Hepatocyte (in vitro differentiated cells): Measurements from ENCODE around the gene FRMD3. TPM values are rescaled to one million over a fixed set of nuclear protein-coding genes. Genes with fewer than 3 reads are reported as not detected.

Experiments used
- DNase-seq: peaks from one replicate; pipeline ENCODE4 v3.0.0-alpha.2; 2016; ENCODE audit warnings: low spot score
- H2AFZ ChIP-seq: fragments of 200-600 bp; sonication (generic); 2 replicates; pipeline ENCODE4 v1.6.0; 2016; ENCODE audit warnings: antibody characterized with exemption, mild to moderate bottlenecking
- H3K27ac ChIP-seq: fragments of 200-600 bp; sonication (generic); 2 replicates; pipeline ENCODE4 v1.5.1; 2016; ENCODE audit warnings: mild to moderate bottlenecking
- H3K27me3 ChIP-seq: fragments of 200-600 bp; sonication (generic); 2 replicates; pipeline ENCODE4 v1.6.1; 2016
- H3K36me3 ChIP-seq: fragments of 200-600 bp; sonication (generic); replicated peaks from 2 replicates; pipeline ENCODE4 v1.5.1; 2016; ENCODE audit warnings: low read depth; ENCODE audit not compliant: insufficient read depth
- H3K4me1 ChIP-seq: fragments of 200-600 bp; sonication (generic); 2 replicates; pipeline ENCODE4 v1.5.1; 2016; ENCODE audit warnings: mild to moderate bottlenecking, moderate library complexity; ENCODE audit not compliant: insufficient read depth
- H3K4me2 ChIP-seq: fragments of 200-600 bp; sonication (generic); 2 replicates; pipeline ENCODE4 v1.6.0; 2016
- H3K4me3 ChIP-seq: fragments of 200-600 bp; sonication (generic); 2 replicates; pipeline ENCODE4 v1.5.1; 2016; ENCODE audit warnings: mild to moderate bottlenecking
- H3K79me2 ChIP-seq: fragments of 200-600 bp; sonication (generic); 2 replicates; pipeline ENCODE4 v1.6.0; 2017; ENCODE audit warnings: mild to moderate bottlenecking
- H3K9me2 ChIP-seq: fragments of 200-600 bp; sonication (generic); replicated peaks from 2 replicates; pipeline ENCODE4 v1.6.0; 2017; ENCODE audit warnings: mild to moderate bottlenecking; ENCODE audit not compliant: insufficient read depth
- H3K9me3 ChIP-seq: fragments of 200-600 bp; sonication (generic); 2 replicates; pipeline ENCODE4 v1.5.1; 2016; ENCODE audit warnings: low read depth, mild to moderate bottlenecking
- H4K20me1 ChIP-seq: fragments of 200-600 bp; sonication (generic); 2 replicates; pipeline ENCODE4 v1.6.0; 2016; ENCODE audit warnings: mild to moderate bottlenecking; ENCODE audit not compliant: insufficient read depth, poor library complexity, severe bottlenecking
- EZH2 ChIP-seq: fragments of 200-600 bp; sonication (generic); IDR thresholded peaks from 2 replicates; pipeline ENCODE4 v1.6.1; 2016; ENCODE audit warnings: antibody characterized with exemption, mild to moderate bottlenecking, borderline replicate concordance
- EZH2phosphoT487 ChIP-seq: fragments of 200-600 bp; sonication (generic); IDR thresholded peaks from one replicate; pipeline ENCODE4 v1.6.1; 2018; ENCODE audit warnings: antibody characterized with exemption, mild to moderate bottlenecking, low read depth, moderate library complexity; ENCODE audit not compliant: unreplicated experiment, severe bottlenecking
- WGBS: methylation state at CpG from one replicate; pipeline ENCODE4 v1.1.6; 2016; ENCODE audit warnings: low lambda C conversion rate; ENCODE audit errors: missing lambda C conversion rate; 5-methylcytosine and 5-hydroxymethylcytosine counted together
- polyA plus RNA-seq: library from polyadenylated mRNA; unstranded; fragments of >200 nt; fragmentation: Nextera tagmentation; extraction: Ambion mirVana; gene quantifications from 2 replicates; pipeline ENCODE4 v1.2.1, GENCODE V29; 2016
- total RNA-seq: library from RNA; depleted of rRNA; stranded (reverse); fragments of >200 nt; gene quantifications from 2 replicates; pipeline ENCODE4 v1.2.3, GENCODE V29; 2014
- TF ChIP-seq, protein P1 (sequence below): fragments of 200-600 bp; sonication (generic); IDR thresholded peaks from 2 replicates; pipeline ENCODE4 v1.5.1; 2016; ENCODE audit warnings: antibody characterized with exemption, mild to moderate bottlenecking; ENCODE audit not compliant: poor library complexity

Gene FRMD3
- total and polyA plus RNA-seq, 2 experiments from 2014 or later: 3.9 to 7.0 TPM

DNA sequence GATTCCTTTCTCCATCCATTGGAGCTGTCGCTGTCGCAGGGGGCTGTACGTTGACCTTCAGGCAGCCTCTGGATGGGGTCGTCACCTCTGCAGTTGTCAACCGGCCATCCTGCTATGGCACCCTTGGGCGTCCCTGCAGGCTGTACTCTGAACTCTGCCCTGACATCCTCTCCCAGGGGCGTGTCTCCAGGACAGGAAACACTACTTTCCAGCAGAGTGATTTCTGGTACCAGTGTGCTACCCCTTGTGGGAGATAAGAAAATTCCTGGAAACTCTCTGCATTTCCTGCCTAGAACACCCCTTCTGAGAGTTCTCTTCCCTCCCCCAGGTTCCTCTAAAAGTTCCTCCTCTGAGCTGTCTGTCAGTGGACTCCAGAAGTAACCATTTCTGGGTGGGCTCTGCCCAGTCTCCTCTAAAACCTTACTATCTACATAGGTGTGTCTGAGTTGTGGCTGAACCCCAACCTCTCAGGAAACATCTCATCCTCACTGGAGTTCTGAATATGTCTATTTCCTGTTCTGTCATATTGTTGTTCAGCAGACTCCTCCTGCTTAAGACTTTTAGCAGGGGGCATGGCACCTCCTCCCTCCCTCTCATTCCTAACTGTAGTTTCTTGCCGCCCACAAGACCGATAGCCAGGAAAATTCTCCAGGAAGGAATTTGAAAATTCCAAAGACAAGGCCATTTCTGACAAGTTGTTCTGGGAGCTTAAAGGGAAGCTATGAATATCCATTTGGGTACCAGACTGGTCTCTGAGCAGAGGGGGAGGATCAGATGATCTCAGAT, 329.9 kb downstream of the FRMD3 start:
- DNase-seq: no peak
- no peak for TF ChIP-seq EZH2
- TF ChIP-seq EZH2phosphoT487: no peak
- TF ChIP-seq, protein P1, sequence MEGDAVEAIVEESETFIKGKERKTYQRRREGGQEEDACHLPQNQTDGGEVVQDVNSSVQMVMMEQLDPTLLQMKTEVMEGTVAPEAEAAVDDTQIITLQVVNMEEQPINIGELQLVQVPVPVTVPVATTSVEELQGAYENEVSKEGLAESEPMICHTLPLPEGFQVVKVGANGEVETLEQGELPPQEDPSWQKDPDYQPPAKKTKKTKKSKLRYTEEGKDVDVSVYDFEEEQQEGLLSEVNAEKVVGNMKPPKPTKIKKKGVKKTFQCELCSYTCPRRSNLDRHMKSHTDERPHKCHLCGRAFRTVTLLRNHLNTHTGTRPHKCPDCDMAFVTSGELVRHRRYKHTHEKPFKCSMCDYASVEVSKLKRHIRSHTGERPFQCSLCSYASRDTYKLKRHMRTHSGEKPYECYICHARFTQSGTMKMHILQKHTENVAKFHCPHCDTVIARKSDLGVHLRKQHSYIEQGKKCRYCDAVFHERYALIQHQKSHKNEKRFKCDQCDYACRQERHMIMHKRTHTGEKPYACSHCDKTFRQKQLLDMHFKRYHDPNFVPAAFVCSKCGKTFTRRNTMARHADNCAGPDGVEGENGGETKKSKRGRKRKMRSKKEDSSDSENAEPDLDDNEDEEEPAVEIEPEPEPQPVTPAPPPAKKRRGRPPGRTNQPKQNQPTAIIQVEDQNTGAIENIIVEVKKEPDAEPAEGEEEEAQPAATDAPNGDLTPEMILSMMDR: no peak
- WGBS: 82% methylated on average over 9 of the region's 9 CpGs

DNA sequence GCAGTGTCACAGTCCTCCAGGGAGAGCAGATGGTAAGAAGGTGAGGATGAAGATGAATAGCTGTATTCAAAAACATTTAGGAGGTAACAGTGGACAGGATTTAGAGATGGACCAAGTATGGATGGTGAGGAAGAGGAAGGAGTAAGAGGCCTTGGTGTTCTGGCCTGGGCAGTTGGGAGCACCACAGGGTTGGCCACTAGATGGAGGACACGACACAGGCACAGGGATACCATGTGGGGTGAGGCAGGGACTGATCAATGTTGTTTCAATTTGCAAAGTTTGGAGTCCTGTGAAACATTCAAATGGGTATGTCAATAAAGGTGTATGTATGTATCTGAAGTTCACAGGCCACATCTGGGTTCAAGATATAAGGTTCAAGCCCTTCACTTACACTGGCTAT, 334.2 kb downstream of the FRMD3 start:
- Histone ChIP-seq H4K20me1 (no peaks in the 10 kb centered on the region), H3K4me3 (no peak overlapping the region), H2AFZ (no peak overlapping the region), H3K4me2 (no peak overlapping the region), H3K27me3 (no peaks in the 10 kb centered on the region), H3K4me1 (no peaks in the 10 kb centered on the region), H3K36me3 (no peaks in the 10 kb centered on the region), H3K9me3 (no peaks in the 10 kb centered on the region), H3K27ac (no peak overlapping the region), H3K79me2 (no peaks in the 10 kb centered on the region), H3K9me2 (no peaks in the 10 kb centered on the region)
- 82% methylated on average over 1 of the region's 1 CpG for WGBS
- DNase-seq: no peak
- TF ChIP-seq, protein P1: peak; percentile 11
- TF ChIP-seq EZH2phosphoT487 (no peak), EZH2 (no peak)

More for the DNA sequence above, 329.9 kb downstream of the FRMD3 start:
- no peaks in the 10 kb centered on the region for H3K36me3 ChIP-seq
- H3K4me1 ChIP-seq: no peaks in the 10 kb centered on the region
- no peaks in the 10 kb centered on the region for H4K20me1 ChIP-seq
- no peak overlapping the region for H3K4me3 ChIP-seq
- no peaks in the 10 kb centered on the region for H3K27me3 ChIP-seq
- H3K9me2 ChIP-seq: no peaks in the 10 kb centered on the region
- H3K27ac ChIP-seq: no peak overlapping the region
- no peaks in the 10 kb centered on the region for H3K9me3 ChIP-seq
- no peak overlapping the region for H2AFZ ChIP-seq
- H3K79me2 ChIP-seq: no peaks in the 10 kb centered on the region
- no peak overlapping the region for H3K4me2 ChIP-seq

DNA sequence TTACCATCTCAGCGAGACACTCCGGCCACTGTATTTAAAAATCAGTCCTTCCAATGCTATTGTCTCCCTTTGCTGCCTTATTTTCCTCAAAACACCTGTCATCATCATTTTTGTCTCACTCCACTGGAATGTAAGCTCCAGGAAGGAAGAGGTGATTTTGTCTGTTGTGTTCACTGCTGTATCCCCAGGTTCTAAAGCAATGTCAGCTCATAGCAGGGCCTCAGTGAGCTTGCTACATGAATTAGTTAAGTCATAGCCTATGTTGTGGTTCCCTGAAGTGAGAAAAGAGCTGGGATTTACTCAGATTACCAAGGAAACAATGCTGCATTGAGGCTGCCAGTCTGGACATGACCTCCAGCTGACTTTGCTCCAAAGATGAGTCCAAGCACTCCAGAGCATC, 337.7 kb downstream of the FRMD3 start:
- Histone ChIP-seq H3K4me1 (no peaks in the 10 kb centered on the region), H3K4me3 (no peak overlapping the region), H3K9me2 (no peaks in the 10 kb centered on the region), H3K4me2 (no peak overlapping the region), H2AFZ (no peak overlapping the region), H3K79me2 (no peaks in the 10 kb centered on the region), H3K27me3 (no peaks in the 10 kb centered on the region), H3K27ac (no peak overlapping the region), H3K9me3 (no peaks in the 10 kb centered on the region), H4K20me1 (no peaks in the 10 kb centered on the region), H3K36me3 (no peaks in the 10 kb centered on the region)
- TF ChIP-seq EZH2: no peak
- no peak for TF ChIP-seq EZH2phosphoT487
- TF ChIP-seq, protein P1: no peak
- no peak for DNase-seq
- 96% methylated on average over 2 of the region's 2 CpGs for WGBS
